RKO (cell line): ENCODE measurements around the gene MEF2C.

ENCODE experiments used
- DNase-seq: peaks from one replicate; pipeline ENCODE4 v3.0.0-alpha.2; 2016; ENCODE audit warnings: low spot score

MEF2C gene

GRCh38 chr5:88718736-88719135 is 164.2 kb downstream of the MEF2C start:
- DNase-seq = no peak

- DNase-seq = no peak
These were observed 166.9 kb downstream of the MEF2C start for GRCh38 chr5:88716101-88716500.

- DNase-seq = no peak
These were observed 167.5 kb downstream of the MEF2C start for GRCh38 chr5:88715503-88715902.

- DNase-seq = no peak
These were observed 169.2 kb downstream of the MEF2C start for GRCh38 chr5:88713818-88714217.

GRCh38 chr5:88708682-88709398 is 174.1 kb downstream of the MEF2C start:
- DNase-seq = no peak

GRCh38 chr5:88708021-88708420 is 175.0 kb downstream of the MEF2C start:
- DNase-seq = no peak

- peak; percentile 5 for DNase-seq
These were observed 175.6 kb downstream of the MEF2C start for GRCh38 chr5:88707216-88707965.

- no peak for DNase-seq
These were observed 180.7 kb downstream of the MEF2C start for GRCh38 chr5:88702332-88702731.

- no peak for DNase-seq
These were observed 182.9 kb downstream of the MEF2C start for GRCh38 chr5:88700121-88700520.

- no peak for DNase-seq
These were observed 184.7 kb downstream of the MEF2C start for GRCh38 chr5:88698290-88698689.

GRCh38 chr5:88696466-88696865 is 186.5 kb downstream of the MEF2C start:
- DNase-seq = no peak

GRCh38 chr5:88695931-88696330 is 187.1 kb downstream of the MEF2C start:
- DNase-seq = no peak

- DNase-seq = no peak
These were observed 187.8 kb downstream of the MEF2C start for GRCh38 chr5:88695232-88695631.

GRCh38 chr5:88694023-88694679 is 188.8 kb downstream of the MEF2C start:
- no peak for DNase-seq

GRCh38 chr5:88693071-88693932 is 189.7 kb downstream of the MEF2C start:
- no peak for DNase-seq

GRCh38 chr5:88691945-88692868 is 190.8 kb downstream of the MEF2C start:
- DNase-seq = no peak

- no peak for DNase-seq
These were observed 191.8 kb downstream of the MEF2C start for GRCh38 chr5:88691230-88691582.

- no peak for DNase-seq
These were observed 192.4 kb downstream of the MEF2C start for GRCh38 chr5:88690409-88691229.

GRCh38 chr5:88689668-88690408 is 193.1 kb downstream of the MEF2C start:
- DNase-seq = no peak
